A549 (cell line): ENCODE data around the gene PSG7. TPM values are rescaled to one million over a fixed set of nuclear protein-coding genes. Genes with fewer than 3 reads are reported as not detected.
"Not testable (repeated sequence)": the region's sequence is repeated elsewhere in the genome, so short reads cannot be mapped to it uniquely, and the experiment has no call there.

Source experiments
- ATAC-seq, 2 experiments: fragments of 200-7000 bp in 1 of 2; fragments of >200 bp in 1 of 2; cut with Nextera tagmentation in 1 of 2; cut with Tn5 transposase in 1 of 2; 3 replicates each; pipeline versions ENCODE4 v1.8.0 to v1.9.1; 2018 to 2020; ENCODE audit warnings: mild to moderate bottlenecking in 1 of 2, moderate library complexity in 1 of 2
- CTCF ChIA-PET: fragments of 300-600 bp; sonication (Branson Sonifier 250); formaldehyde crosslinking; extraction: SDS; loops from one replicate; lab custom pipeline; 2021; ENCODE audit warnings: antibody characterized with exemption, inconsistent platforms; lab: Yijun Ruan, JAX
- POLR2A ChIA-PET: fragments of 350-600 bp; formaldehyde crosslinking; extraction: SDS; loops from one replicate; lab custom pipeline; 2021; ENCODE audit warnings: antibody characterized with exemption, inconsistent platforms; lab: Yijun Ruan, JAX
- DNase-seq, 2 experiments: peaks; one replicate each; pipeline versions ENCODE4 v3.0.0 to v3.0.0-alpha.2; 2011 to 2016; ENCODE audit warnings: low read depth in 1 of 2, low spot score in 1 of 2
- FAIRE-seq: peaks from 2 replicates; lab custom pipeline; 2011; peaks lifted over from hg19 to GRCh38; lab: Jason Lieb, UNC
- H3K27ac ChIP-seq, 2 experiments: fragments of >200 bp; sonication (Bioruptor Twin); formaldehyde crosslinking; 3 replicates each; pipeline ENCODE4 v1.5.1; 2016 to 2017
- H3K4me1 ChIP-seq: fragments of >200 bp; sonication (Bioruptor Twin); formaldehyde crosslinking; 3 replicates; pipeline ENCODE4 v1.6.1; 2016
- H3K4me2 ChIP-seq: fragments of >200 bp; sonication (Bioruptor Twin); formaldehyde crosslinking; 3 replicates; pipeline ENCODE4 v1.6.1; 2016
- H3K4me3 ChIP-seq: fragments of >200 bp; sonication (Bioruptor Twin); formaldehyde crosslinking; 3 replicates; pipeline ENCODE4 v1.5.1; 2016
- H3K9me3 ChIP-seq: fragments of >200 bp; sonication (Bioruptor Twin); formaldehyde crosslinking; 3 replicates; pipeline ENCODE4 v1.6.1; 2016
- BHLHE40 ChIP-seq: IDR thresholded peaks from 2 replicates; pipeline ENCODE4 v1.6.1; 2012; ENCODE audit warnings: low read depth, low read length, inconsistent platforms
- CBX2 ChIP-seq: fragments of 200-600 bp; sonication (generic); IDR thresholded peaks from 2 replicates; pipeline ENCODE4 v1.6.1; 2016; ENCODE audit warnings: low read depth, mild to moderate bottlenecking, borderline replicate concordance
- CEBPB ChIP-seq, 2 experiments: fragments of >200 bp in 1 of 2; sonication (Bioruptor Twin) in 1 of 2; formaldehyde crosslinking in 1 of 2; IDR thresholded peaks; 2 replicates each; pipeline ENCODE4 v1.6.1; 2012 to 2016
- EHMT2 ChIP-seq: fragments of 200-600 bp; sonication (generic); IDR thresholded peaks from 2 replicates; pipeline ENCODE4 v1.6.1; 2016; ENCODE audit warnings: antibody characterized with exemption, low read depth, mild to moderate bottlenecking, moderate library complexity
- EP300 ChIP-seq, 2 experiments: fragments of >200 bp; sonication (Bioruptor Twin); formaldehyde crosslinking; IDR thresholded peaks; 2 replicates in 1 of 2; 3 replicates in 1 of 2; pipeline ENCODE4 v1.6.1; 2016 to 2017
- FOSL2 ChIP-seq, 2 experiments: fragments of 450-650 bp in 1 of 2; fragments of >200 bp in 1 of 2; sonication (Bioruptor Twin) in 1 of 2; formaldehyde crosslinking; IDR thresholded peaks; 2 replicates each; pipeline versions ENCODE4 v1.5.0 to v1.6.1; 2016 to 2020; ENCODE audit warnings: mild to moderate bottlenecking in 1 of 2, moderate library complexity in 1 of 2
- GATA3 ChIP-seq: IDR thresholded peaks from 2 replicates; pipeline ENCODE4 v1.6.1; 2012; ENCODE audit warnings: borderline replicate concordance
- HEYL ChIP-seq: fragments of 250-450 bp; sonication (Bioruptor Pico); IDR thresholded peaks from 2 replicates; pipeline ENCODE4 v1.8.0; 2021; ENCODE audit warnings: mild to moderate bottlenecking, moderate library complexity
- HOXA7 ChIP-seq: fragments of 250-450 bp; sonication (Bioruptor Pico); IDR thresholded peaks from 2 replicates; pipeline ENCODE4 v1.5.0; 2020; ENCODE audit warnings: mild to moderate bottlenecking, moderate library complexity
- JUN ChIP-seq, 2 experiments: fragments of >200 bp; sonication (Bioruptor Twin); formaldehyde crosslinking; IDR thresholded peaks; 2 replicates in 1 of 2; 3 replicates in 1 of 2; pipeline ENCODE4 v1.6.1; 2016 to 2017
- JUNB ChIP-seq: fragments of >200 bp; sonication (Bioruptor Twin); formaldehyde crosslinking; IDR thresholded peaks from 2 replicates; pipeline ENCODE4 v1.6.1; 2016
- RAD21 ChIP-seq, 2 experiments: fragments of >200 bp in 1 of 2; sonication (Bioruptor Twin) in 1 of 2; formaldehyde crosslinking in 1 of 2; IDR thresholded peaks in 1 of 2; conservative IDR thresholded peaks in 1 of 2; 2 replicates in 1 of 2; 3 replicates in 1 of 2; pipeline ENCODE4 v1.6.1; 2012 to 2018; ENCODE audit warnings: inconsistent platforms in 1 of 2
- SMC3 ChIP-seq: fragments of >200 bp; sonication (Bioruptor Twin); formaldehyde crosslinking; IDR thresholded peaks from 3 replicates; pipeline ENCODE4 v1.6.1; 2018; ENCODE audit warnings: inconsistent platforms
- SREBF2 ChIP-seq: fragments of 450-650 bp; IDR thresholded peaks from 2 replicates; pipeline ENCODE4 v1.6.1; 2014; ENCODE audit warnings: mild to moderate bottlenecking, moderate library complexity
- TP53 ChIP-seq: fragments of 250-450 bp; sonication (Bioruptor Pico); IDR thresholded peaks from 2 replicates; pipeline ENCODE4 v1.5.0; 2021; ENCODE audit warnings: mild to moderate bottlenecking, moderate library complexity
- WGBS: methylation state at CpG from one replicate; pipeline ENCODE4 v1.1.6; 2017; ENCODE audit errors: missing lambda C conversion rate; 5-methylcytosine and 5-hydroxymethylcytosine counted together
- polyA plus RNA-seq, 4 experiments: library from polyadenylated mRNA; depleted of rRNA in 3 of 4; stranded (reverse); fragments of >200 nt; fragmentation: RNase III in 1 of 4; extraction: RNeasy Plus Mini Kit Qiagen cat#74134 plus additional on column Dnase treatment in 1 of 4; gene quantifications; 2 replicates in 3 of 4; 3 replicates in 1 of 4; pipeline ENCODE4 v1.2.3, GENCODE V29; 2011 to 2017
- TF ChIP-seq, protein P1 (sequence below): fragments of 450-650 bp; IDR thresholded peaks from 2 replicates; pipeline ENCODE4 v1.6.1; 2014; ENCODE audit warnings: antibody characterized with exemption
- TF ChIP-seq, protein P2 (sequence below): fragments of >200 bp; sonication (Bioruptor Twin); formaldehyde crosslinking; IDR thresholded peaks from 2 replicates; pipeline ENCODE4 v1.6.1; 2016
- TF ChIP-seq, protein P3 (sequence below): IDR thresholded peaks from 2 replicates; pipeline ENCODE4 v1.6.1; 2012
- TF ChIP-seq, protein P4 (sequence below): fragments of >200 bp; sonication (Bioruptor Twin); formaldehyde crosslinking; IDR thresholded peaks from 3 replicates; pipeline ENCODE4 v1.5.1; 2016

Gene PSG7
- polyA plus RNA-seq, 2 of the 4 experiments (the other 2 are of a cell fraction), result not detected

DNA sequence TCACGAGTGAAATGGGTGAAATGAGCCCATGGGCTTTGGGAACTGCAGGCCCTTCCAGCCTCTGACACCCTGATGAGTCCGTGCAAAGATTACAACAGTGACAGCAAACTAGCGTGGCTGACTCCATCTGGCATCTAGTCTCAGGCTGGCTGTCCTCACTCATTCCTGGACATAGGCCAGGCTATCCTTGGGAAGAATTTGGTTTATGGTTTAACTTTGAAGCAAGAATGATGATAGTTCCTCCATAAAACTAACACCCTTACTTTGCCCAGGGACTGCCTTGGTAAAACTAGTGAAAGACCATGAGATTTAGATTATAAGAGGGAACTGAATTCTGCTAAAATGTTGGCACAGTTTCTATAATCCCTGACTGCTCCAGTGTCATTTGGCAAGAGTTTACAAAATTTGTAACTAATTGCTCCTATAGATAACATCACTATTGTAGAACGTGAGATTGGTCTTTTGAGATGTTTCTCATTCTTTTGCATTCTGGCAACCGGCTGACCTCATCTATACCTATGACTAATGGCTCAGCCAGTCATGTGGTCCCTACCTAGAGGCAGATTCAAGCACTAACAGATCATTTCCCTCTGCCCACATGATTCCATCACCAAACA lies 4.4 kb downstream of the PSG7 start:
- POLR2A ChIA-PET; H3K9me3 ChIP-seq; H3K4me3 ChIP-seq; TF ChIP-seq FOSL2 (IDR thresholded peaks at IDR 0.05): not testable (repeated sequence)
- 7% methylated on average over 5 of the region's 5 CpGs for WGBS
- Histone ChIP-seq H3K27ac (peak overlapping the region; percentile 65 to 81), H3K4me2 (peak overlapping the region; percentile 59), H3K4me1 (peaks cover 31% of the 10 kb centered on the region)
- ATAC-seq, result peak in 1 of 2 experiments; percentile 83; a peak in 3 of 6 replicates
- peak; percentile 15 to 75 for DNase-seq
- TF ChIP-seq JUN (IDR thresholded peaks at IDR 0.05) (peak in 1 of 2 experiments; percentile 31; a peak in 1 of 5 replicates), EP300 (IDR thresholded peaks at IDR 0.05) (peak; percentile 34 to 56; a peak in 2 of 5 replicates), GATA3 (peak; percentile 82; the same call in 1 of the 2 replicates), FOSL2 (CRISPR knock-in tag; IDR thresholded peaks at IDR 0.05) (peak; percentile 87), JUNB (peak; percentile 63; the same call in 1 of the 2 replicates), CEBPB (IDR thresholded peaks at IDR 0.05) (peak in 1 of 2 experiments; percentile 49; a peak in 1 of 4 replicates)
- TF ChIP-seq, protein P1, sequence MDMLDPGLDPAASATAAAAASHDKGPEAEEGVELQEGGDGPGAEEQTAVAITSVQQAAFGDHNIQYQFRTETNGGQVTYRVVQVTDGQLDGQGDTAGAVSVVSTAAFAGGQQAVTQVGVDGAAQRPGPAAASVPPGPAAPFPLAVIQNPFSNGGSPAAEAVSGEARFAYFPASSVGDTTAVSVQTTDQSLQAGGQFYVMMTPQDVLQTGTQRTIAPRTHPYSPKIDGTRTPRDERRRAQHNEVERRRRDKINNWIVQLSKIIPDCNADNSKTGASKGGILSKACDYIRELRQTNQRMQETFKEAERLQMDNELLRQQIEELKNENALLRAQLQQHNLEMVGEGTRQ, result peak; percentile 86
- TF ChIP-seq, protein P2, sequence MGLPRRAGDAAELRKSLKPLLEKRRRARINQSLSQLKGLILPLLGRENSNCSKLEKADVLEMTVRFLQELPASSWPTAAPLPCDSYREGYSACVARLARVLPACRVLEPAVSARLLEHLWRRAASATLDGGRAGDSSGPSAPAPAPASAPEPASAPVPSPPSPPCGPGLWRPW, result 0 out of 2 replicates have a peak, but pooled peaks have one; percentile 8
- TF ChIP-seq, protein P3, sequence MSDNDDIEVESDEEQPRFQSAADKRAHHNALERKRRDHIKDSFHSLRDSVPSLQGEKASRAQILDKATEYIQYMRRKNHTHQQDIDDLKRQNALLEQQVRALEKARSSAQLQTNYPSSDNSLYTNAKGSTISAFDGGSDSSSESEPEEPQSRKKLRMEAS, result peak; percentile 35; the same call in 1 of the 2 replicates
- CTCF ChIA-PET, result interaction anchor here (0.6 to 1.5 kb wide), 3 partner anchors 47 to 601 kb away, joined by 3 read pairs; no protein-coding TSS in a partner anchor
- peak; percentile 98 for FAIRE-seq

DNA sequence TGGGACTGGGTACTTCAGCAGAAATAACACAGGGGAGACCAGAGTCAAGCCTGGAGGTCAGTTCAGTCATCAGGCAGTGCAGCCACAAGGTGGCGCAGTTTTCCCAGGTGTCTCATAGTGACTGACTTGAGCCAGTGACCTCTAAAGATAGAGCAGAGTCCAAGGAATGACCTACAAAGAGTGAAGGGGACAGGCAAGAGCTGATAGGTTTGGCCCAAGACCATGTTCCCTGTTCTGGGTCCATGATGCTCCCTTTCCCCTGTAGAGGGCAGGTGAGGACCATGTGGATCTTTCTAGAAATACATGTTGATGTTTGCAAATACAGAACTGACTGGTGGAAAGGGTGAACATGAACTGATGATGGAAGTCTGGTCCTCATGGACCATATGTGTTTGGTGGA lies 6.8 kb downstream of the PSG7 start:
- POLR2A ChIA-PET, ATAC-seq: not testable (repeated sequence)
- peak in 1 of 2 experiments; percentile 52 for DNase-seq

DNA sequence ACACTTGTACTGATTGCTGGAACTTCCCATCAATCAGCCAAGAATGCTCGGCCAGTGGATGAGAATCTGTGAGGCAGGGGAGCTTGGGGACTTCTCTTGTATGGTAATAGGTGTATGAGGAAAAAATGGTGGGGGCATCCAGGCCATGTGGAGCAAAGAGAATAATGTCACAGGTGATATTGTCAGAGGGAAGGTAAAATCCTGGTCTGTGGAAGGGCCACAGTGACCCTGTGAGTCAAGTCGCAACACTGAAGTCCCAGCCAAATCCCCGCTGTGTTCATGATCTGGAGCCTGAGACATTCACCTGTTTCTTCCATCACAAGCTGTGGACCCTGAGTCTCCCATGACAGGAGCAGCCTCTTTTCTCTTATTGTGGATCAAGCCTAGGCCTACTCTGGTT lies 8.1 kb downstream of the PSG7 start:
- TF ChIP-seq CBX2, result no peak
- TF ChIP-seq HOXA7 (CRISPR knock-in tag), result no peak
- TF ChIP-seq HEYL (CRISPR knock-in tag), result no peak
- no peak for TF ChIP-seq TP53 (CRISPR knock-in tag)
- TF ChIP-seq BHLHE40, result no peak
- no peak for TF ChIP-seq SREBF2
- TF ChIP-seq EHMT2, result no peak
- TF ChIP-seq, all 56 proteins: peak for 0
- ATAC-seq (no peak), FAIRE-seq (peak; percentile 84), DNase-seq (no peak)
- Histone ChIP-seq H3K4me2 (no peak overlapping the region), H3K4me1 (peaks cover 26% of the 10 kb centered on the region), H3K9me3 (peaks cover 3% of the 10 kb centered on the region; the same call in 1 of the 3 replicates), H3K4me3 (no peak overlapping the region), H3K27ac (no peak overlapping the region; a peak in 1 of 6 replicates)
- WGBS, result 90% methylated on average over 3 of the region's 3 CpGs
- ChIA-PET POLR2A (no interaction called here), CTCF (interaction anchor here (0.6 to 1.8 kb wide), 7 partner anchors 9 to 497 kb away, joined by 3 to 8 read pairs (median 3); no protein-coding TSS in a partner anchor)

More for the DNA sequence above, 6.8 kb downstream of the PSG7 start:
- TF ChIP-seq, protein P4, sequence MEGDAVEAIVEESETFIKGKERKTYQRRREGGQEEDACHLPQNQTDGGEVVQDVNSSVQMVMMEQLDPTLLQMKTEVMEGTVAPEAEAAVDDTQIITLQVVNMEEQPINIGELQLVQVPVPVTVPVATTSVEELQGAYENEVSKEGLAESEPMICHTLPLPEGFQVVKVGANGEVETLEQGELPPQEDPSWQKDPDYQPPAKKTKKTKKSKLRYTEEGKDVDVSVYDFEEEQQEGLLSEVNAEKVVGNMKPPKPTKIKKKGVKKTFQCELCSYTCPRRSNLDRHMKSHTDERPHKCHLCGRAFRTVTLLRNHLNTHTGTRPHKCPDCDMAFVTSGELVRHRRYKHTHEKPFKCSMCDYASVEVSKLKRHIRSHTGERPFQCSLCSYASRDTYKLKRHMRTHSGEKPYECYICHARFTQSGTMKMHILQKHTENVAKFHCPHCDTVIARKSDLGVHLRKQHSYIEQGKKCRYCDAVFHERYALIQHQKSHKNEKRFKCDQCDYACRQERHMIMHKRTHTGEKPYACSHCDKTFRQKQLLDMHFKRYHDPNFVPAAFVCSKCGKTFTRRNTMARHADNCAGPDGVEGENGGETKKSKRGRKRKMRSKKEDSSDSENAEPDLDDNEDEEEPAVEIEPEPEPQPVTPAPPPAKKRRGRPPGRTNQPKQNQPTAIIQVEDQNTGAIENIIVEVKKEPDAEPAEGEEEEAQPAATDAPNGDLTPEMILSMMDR, result peak; percentile 51
- TF ChIP-seq RAD21 (conservative IDR thresholded peaks at IDR 0.05 in 1 of 2, IDR thresholded peaks at IDR 0.05 in 1 of 2) (peak; percentile 56 to 64; a peak in 4 of 5 replicates), SMC3 (peak; percentile 23; the same call in 1 of the 3 replicates)
- not testable (repeated sequence) for H3K4me2 ChIP-seq, H3K9me3 ChIP-seq, H3K4me3 ChIP-seq
- FAIRE-seq, result peak; percentile 90
- peak overlapping the region in 1 of 2 experiments; percentile 24; a peak in 1 of 6 replicates for H3K27ac ChIP-seq
- 26% methylated on average over 1 of the region's 1 CpG for WGBS
- CTCF ChIA-PET, result interaction anchor here (0.7 to 1.8 kb wide), 5 partner anchors 10 to 391 kb away, joined by 3 to 8 read pairs (median 4); no protein-coding TSS in a partner anchor
- H3K4me1 ChIP-seq, result peaks cover 31% of the 10 kb centered on the region
